Stimulated activated naive B cell treated with anti-CD40 and anti-IgM and Interleukin-4, amounts not matched to agents 10 μg/mL and 1 μg/mL and 100 μg/mL, for 72 hours (primary cell): ENCODE data around the gene GPAT3.

Experiments used
- ATAC-seq, 2 donors: fragments of 150-1000 bp; cut with Tn5 transposase; replicated peaks; 2 replicates each; pipeline ENCODE4 v1.10.0; 2021; ENCODE audit warnings: moderate library complexity in 1 of 2
- DNase-seq: peaks from one replicate; pipeline ENCODE4 v3.0.0; 2021
- H3K27ac Mint-ChIP-seq: one replicate; pipeline ENCODE4 v1.8.0; 2022; ENCODE audit warnings: mild to moderate bottlenecking, mixed read lengths
- H3K27me3 Mint-ChIP-seq, 2 donors: one replicate each; pipeline ENCODE4 v1.8.0; 2022; ENCODE audit warnings: mixed read lengths in 2 of 2
- H3K36me3 Mint-ChIP-seq, 2 donors: one replicate each; pipeline ENCODE4 v1.8.0; 2022; ENCODE audit warnings: mixed read lengths in 2 of 2, mild to moderate bottlenecking in 1 of 2
- H3K4me1 Mint-ChIP-seq, 2 donors: one replicate each; pipeline ENCODE4 v1.8.0; 2022; ENCODE audit warnings: mixed read lengths in 2 of 2, mild to moderate bottlenecking in 1 of 2
- H3K4me3 Mint-ChIP-seq, 2 donors: one replicate each; pipeline ENCODE4 v1.8.0; 2022; ENCODE audit warnings: mild to moderate bottlenecking in 2 of 2, mixed read lengths in 2 of 2, moderate library complexity in 1 of 2
- H3K9me3 Mint-ChIP-seq, 2 donors: one replicate each; pipeline ENCODE4 v1.8.0; 2022; ENCODE audit warnings: mixed read lengths in 2 of 2, mild to moderate bottlenecking in 1 of 2

The GPAT3 gene

GRCh38 chr4:83626245-83626836 is 90.4 kb downstream of the GPAT3 start:
- Mint-ChIP-seq H3K27me3 (peaks cover 10 to 19% of the 10 kb centered on the region in 2 donors), H3K36me3 (peaks cover 2 to 9% of the 10 kb centered on the region in 2 donors), H3K4me1 (peaks cover 0 to 2% of the 10 kb centered on the region in 2 donors), H3K9me3 (peaks cover 12 to 13% of the 10 kb centered on the region in 2 donors), H3K4me3 (no peak overlapping the region), H3K27ac (no peak overlapping the region)
- no peak for ATAC-seq
- DNase-seq: no peak

DNA sequence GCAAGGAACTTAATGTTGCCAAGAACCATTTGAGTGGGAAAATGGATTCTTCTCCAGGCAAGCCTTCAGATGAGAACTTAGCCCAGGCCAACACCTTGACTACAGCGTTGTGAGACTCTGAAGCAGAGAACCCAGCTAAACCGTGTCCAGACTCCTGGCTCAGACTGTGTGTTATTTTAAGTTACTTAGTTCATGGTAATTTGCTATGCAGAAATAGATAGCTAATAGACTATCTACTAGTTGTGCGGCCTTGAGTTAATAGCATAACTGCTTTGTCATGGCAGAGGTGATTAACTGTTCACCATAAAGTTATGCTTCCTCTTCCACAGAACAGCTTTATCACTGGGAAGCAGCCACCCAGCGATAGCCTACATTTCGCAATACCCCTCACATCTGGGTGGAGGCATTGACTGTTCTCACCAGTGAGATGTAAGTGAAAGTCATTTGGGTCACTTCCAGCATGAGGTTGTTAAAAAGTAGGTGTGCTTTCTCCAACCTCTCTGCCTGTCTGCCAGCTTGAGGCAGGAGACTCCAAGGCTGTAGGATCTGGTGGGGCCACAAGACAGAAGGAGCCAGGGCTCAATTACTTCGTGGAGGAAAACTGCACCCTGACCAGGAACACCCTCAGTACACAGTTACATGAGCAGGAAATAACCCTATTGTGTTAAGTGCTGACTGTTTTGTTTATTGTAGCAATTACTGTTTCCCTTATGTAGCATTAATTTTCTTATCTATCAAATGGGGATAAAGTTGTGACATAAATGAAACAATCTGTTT is 94.2 kb downstream of the GPAT3 start:
- H3K27me3 Mint-ChIP-seq: peaks cover 4 to 16% of the 10 kb centered on the region in 2 donors
- H3K9me3 Mint-ChIP-seq: peaks cover 0 to 1% of the 10 kb centered on the region in 2 donors
- peaks cover 0 to 2% of the 10 kb centered on the region in 2 donors for H3K4me1 Mint-ChIP-seq
- no peak overlapping the region for H3K27ac Mint-ChIP-seq
- ATAC-seq (peak; percentile 34 to 43), DNase-seq (no peak)
- no peak overlapping the region for H3K4me3 Mint-ChIP-seq
- H3K36me3 Mint-ChIP-seq: no peaks in the 10 kb centered on the region

DNA sequence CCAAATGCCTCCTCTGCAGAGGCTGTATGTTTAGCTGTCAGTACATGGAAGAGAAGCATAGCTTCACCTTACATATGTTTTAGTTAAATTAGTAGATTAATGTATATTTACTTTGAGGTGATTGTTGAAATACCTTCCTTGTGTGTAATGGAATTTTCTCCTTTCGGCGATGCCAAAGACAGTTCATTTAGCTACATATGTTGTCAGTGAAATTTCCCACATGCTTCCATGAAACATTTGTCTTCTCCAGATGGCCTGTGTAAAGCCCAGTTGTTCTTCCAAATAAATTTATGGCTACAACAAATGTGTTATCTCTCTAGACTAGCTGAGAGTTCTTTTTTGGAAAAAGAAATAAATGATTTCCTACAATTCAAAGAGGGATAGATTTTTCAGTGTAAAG is 95.2 kb downstream of the GPAT3 start:
- DNase-seq: no peak
- Mint-ChIP-seq H3K27ac (no peak overlapping the region), H3K4me1 (peaks cover 0 to 2% of the 10 kb centered on the region in 2 donors), H3K4me3 (no peak overlapping the region), H3K27me3 (peaks cover 4 to 16% of the 10 kb centered on the region in 2 donors), H3K36me3 (no peaks in the 10 kb centered on the region), H3K9me3 (peaks cover 0 to 1% of the 10 kb centered on the region in 2 donors)
- no peak for ATAC-seq

GRCh38 chr4:83636930-83637329 is 101.0 kb downstream of the GPAT3 start:
- H3K9me3 Mint-ChIP-seq: no peaks in the 10 kb centered on the region
- H3K36me3 Mint-ChIP-seq: no peaks in the 10 kb centered on the region
- H3K27ac Mint-ChIP-seq: no peak overlapping the region
- ATAC-seq (no peak), DNase-seq (no peak)
- H3K27me3 Mint-ChIP-seq: peaks cover 8 to 12% of the 10 kb centered on the region in 2 donors
- no peaks in the 10 kb centered on the region for H3K4me1 Mint-ChIP-seq
- no peak overlapping the region for H3K4me3 Mint-ChIP-seq

DNA sequence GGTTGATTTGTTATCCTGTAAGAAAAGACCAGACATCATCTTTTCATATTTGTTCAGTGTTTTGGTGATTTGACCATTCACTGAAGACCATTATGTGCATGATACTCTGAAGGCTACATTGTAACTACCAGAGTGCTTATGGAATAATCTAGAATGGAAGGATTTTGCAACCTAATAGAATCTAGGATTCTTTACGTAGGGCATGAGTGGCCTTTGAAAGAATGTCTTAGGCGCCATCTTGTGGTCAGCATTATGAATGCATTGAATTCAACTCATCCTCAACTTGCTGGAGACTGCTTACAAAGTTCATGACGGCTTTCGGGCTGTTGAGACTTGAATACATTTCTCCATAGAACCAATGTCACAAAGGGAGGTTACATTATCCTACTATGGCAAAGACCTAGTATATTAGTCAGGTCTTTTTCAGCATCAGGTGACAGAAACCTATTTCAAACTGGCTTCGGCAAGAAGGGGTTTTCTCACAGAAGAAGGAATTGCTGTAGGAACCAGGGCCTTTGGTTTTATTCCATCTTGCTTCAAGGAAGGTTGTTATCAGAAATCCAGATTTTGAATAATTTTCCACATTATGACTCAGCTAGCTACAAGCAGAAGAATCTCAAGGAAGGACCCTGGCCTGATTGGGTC is 104.1 kb downstream of the GPAT3 start:
- H3K4me1 Mint-ChIP-seq: peaks cover 0 to 2% of the 10 kb centered on the region in 2 donors
- ATAC-seq (peak; percentile 67 to 73), DNase-seq (peak; percentile 35)
- H3K9me3 Mint-ChIP-seq: no peaks in the 10 kb centered on the region
- H3K27me3 Mint-ChIP-seq: peaks cover 13 to 29% of the 10 kb centered on the region in 2 donors
- no peak overlapping the region for H3K4me3 Mint-ChIP-seq
- H3K27ac Mint-ChIP-seq: no peak overlapping the region
- H3K36me3 Mint-ChIP-seq: no peaks in the 10 kb centered on the region

- ATAC-seq (no peak), DNase-seq (no peak)
- Mint-ChIP-seq H3K9me3 (no peaks in the 10 kb centered on the region), H3K4me1 (peaks cover 0 to 2% of the 10 kb centered on the region in 2 donors), H3K4me3 (no peak overlapping the region), H3K36me3 (no peaks in the 10 kb centered on the region), H3K27me3 (peaks cover 19 to 30% of the 10 kb centered on the region in 2 donors), H3K27ac (no peak overlapping the region)
Measured at GRCh38 chr4:83643036-83643435, 107.1 kb downstream of the GPAT3 start.

DNA sequence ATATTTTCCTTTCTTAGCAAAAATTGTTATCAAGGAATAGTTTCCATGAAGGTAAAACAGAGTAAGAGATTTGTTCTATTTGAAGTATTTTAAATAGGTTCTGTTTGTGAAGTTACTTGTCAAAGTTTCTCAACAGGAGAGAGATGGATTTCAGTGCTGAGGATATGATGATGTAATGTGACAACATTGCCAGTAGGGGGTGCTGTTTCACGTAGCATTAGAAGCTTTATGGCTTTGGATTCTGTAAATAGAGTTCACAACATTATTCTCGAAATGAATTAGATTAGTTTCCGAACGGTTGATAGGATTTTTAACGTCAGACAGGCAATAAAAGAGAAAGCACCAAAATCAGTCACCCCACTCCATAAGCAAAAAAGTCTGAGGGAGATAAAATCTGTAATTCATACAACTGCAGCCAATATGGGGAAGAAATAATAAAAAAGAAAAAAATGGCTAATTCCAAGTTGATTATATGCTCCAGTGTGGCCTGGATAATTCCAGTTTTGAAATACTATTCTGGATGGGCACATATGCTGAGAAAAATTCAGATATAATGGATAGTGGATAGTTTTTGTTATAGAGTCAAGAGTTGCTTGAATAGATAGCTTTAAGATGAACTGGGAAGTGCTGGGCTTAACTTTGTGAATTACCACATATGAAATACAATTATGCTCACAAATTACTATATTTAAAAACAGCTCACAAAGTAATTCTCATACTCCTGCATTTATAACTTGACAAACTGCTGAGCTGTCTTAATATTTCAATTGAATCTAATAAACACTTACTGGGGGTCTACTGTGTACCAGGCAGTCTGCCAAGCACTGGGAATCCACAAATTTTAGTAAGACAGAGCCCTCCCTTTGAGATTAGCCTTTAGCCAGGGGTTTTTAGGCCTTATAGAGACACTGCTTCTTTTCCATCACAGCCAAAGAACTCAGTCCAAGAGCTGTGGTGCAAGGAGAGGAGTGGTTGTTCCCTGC is 109.1 kb downstream of the GPAT3 start:
- DNase-seq (peak; percentile 3), ATAC-seq (peak; percentile 51 to 57)
- H3K27me3 Mint-ChIP-seq: peaks cover 19 to 29% of the 10 kb centered on the region in 2 donors
- H3K27ac Mint-ChIP-seq: no peak overlapping the region
- H3K4me1 Mint-ChIP-seq: peaks cover 0 to 2% of the 10 kb centered on the region in 2 donors
- no peaks in the 10 kb centered on the region for H3K36me3 Mint-ChIP-seq
- no peak overlapping the region for H3K4me3 Mint-ChIP-seq
- no peaks in the 10 kb centered on the region for H3K9me3 Mint-ChIP-seq

DNA sequence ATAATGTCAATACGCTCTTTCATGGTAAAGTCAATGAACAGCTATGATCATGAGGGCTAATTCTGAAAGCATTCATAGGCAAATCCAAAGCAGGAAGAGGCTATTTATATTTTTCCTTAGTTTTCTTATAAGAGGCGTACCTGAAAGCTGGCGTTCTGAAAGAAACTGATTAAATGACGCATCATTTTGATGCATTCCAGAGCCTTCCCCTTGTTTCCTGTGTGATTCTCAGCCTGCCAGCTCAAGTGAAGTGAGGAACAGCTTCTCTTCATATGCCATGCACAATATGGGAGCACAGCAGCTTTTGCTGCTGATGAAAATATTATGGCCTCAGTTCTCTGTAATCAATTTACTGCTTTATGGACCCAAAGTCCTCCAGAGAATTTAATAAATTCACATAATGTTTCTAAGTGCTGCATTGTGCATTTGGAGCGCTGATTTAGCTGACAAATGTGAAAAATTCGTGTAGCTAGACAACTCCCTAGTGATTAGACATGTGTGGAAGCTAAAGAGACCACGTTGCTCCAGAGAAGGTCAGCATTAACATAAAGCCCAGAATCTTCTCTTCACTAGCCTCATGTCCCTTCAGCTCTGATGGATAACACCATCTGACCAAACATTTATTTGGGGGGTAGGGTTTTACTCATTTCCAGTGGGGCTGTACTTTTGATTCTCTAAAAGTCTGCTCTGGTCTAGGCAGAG is 110.8 kb downstream of the GPAT3 start:
- Mint-ChIP-seq H3K27ac (no peak overlapping the region), H3K4me1 (peaks cover 0 to 2% of the 10 kb centered on the region in 2 donors), H3K27me3 (peaks cover 20 to 21% of the 10 kb centered on the region in 2 donors), H3K36me3 (no peaks in the 10 kb centered on the region), H3K9me3 (no peaks in the 10 kb centered on the region), H3K4me3 (no peak overlapping the region)
- ATAC-seq (no peak), DNase-seq (no peak)

DNA sequence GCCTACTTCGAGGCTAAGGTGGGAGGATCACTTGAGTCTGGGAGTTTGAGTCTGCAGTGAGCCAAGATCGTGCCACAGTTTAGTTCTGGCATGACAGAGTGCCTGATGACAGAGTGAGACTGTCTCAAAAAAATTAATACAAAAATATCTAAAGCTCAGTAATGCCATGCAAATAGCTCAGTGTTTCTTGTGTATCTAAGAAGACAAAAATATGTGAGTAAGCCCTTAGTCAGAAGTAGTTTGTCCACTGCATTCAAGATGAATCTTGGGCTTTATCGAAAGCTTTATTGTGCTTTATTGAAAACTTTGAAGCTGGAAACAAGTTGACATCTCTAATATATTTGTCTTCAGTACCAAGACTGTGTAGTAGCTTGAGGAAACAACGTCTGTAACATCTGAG is 115.9 kb downstream of the GPAT3 start:
- Mint-ChIP-seq H3K36me3 (no peaks in the 10 kb centered on the region), H3K9me3 (no peaks in the 10 kb centered on the region), H3K4me1 (no peaks in the 10 kb centered on the region), H3K4me3 (no peak overlapping the region), H3K27me3 (peaks cover 6 to 16% of the 10 kb centered on the region in 2 donors), H3K27ac (no peak overlapping the region)
- DNase-seq (no peak), ATAC-seq (no peak)
